ENCODE data around the gene VOPP1.
A peak's percentile ranks its signal among the peaks of the same experiment; 100 is the strongest.
"Not testable (repeated sequence)": the region's sequence is repeated elsewhere in the genome, so short reads cannot be mapped to it uniquely, and the experiment has no call there.

The VOPP1 gene

DNA sequence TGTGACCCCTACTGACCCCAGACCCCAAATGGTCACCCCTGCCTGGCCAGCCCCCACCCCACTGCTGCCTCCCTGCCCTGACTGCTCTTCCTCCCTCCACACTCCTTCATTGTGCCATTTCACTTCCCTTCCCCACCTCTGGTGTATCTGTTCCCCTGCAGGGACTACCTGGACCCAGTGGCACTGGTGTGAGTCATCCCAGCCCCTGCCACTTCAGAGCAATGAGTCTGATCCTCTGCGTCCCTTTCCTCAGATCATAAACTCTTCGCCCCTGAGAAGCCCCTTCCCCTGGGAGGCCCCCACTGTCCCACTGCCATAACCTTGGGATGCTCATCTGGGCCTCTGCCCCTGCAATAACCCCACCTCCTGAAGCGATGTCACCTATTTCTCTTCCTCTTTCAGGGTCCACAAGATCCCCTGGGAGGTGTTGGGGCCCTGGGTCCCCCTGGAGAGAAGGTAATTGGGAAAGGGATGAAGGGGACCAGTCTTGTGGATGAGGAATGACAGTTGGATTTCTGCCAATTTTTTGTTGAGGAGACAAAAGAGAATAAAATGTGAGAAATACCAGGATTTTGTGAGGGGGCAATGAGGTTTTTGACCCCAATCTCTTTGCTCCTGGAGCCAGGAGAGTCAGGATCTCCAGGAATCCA, 19.1 kb upstream of the VOPP1 start:
- H3K9me3 ChIP-seq: no peaks in the 10 kb centered on the region
- H3K4me3 ChIP-seq: no peak overlapping the region
- DNase-seq (ENCODE audit: low spot score in 2 of 2): no peak
- no peaks in the 10 kb centered on the region for H3K36me3 ChIP-seq (replicated peaks)
- in situ Hi-C loops (cut with MboI; ENCODE audit: low sequenced_read_pairs): no loop called here
- H3K4me1 ChIP-seq: no peaks in the 10 kb centered on the region
- no peaks in the 10 kb centered on the region for H3K27me3 ChIP-seq (ENCODE audit: low read depth)

DNA sequence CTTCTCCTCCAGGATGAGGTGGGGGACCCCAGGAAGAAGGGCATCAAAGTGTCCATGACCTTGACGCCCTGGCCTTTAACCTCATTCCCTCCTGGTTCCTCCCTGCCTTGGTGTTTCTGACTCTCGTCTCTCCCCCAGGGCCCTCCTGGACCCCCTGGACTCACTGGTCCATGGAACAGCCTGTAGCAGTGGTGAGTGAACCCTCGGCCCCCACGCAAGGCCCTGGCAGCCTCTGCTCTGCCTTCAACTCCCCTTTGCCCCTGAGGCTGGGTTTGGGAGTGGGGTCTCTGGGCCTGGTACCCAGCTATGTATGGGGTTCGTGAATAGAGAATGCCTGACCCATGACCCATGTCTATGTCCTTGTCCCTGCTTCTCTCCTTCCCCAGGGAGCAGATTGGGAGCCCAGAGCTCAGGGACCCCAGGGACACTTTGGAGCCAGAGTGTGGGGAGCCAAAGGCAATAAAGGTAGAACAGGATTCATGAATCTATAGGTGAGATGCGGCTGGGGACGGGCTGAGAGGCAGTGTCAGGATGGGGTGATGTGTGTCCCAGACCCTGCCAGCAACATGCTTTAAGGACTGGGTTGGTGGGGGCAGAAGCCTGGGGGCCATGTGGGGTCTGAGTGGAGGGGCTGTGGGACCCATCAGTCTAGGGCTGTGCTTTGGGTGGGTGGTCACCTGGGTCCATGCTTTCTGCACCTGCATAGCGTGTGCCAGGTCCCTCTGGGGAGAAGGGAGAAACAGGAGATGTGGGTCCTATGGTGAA, 18.4 kb upstream of the VOPP1 start:
- H3K27me3 ChIP-seq (ENCODE audit: low read depth): no peaks in the 10 kb centered on the region
- in situ Hi-C loops (cut with MboI; ENCODE audit: low sequenced_read_pairs): no loop called here

DNA sequence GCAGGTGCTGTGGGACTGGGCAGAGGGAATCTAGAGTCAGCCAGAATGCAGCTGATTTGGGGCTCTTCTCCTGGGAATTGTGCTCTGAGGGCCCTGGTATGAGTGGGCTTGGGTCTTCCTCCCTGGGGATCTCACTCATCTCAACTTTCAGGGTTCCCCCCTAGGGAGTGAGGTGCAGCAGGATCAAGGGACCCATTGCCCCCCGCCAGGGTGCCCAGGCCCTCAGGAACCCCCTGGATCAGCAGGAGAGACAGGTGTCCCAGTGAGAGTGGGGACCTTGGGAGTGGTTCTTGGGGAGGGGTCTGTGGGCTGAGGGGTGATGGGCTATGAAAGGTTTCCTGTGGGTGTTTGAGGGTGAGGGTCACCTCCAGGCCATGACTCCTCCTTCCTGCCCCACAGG, 17.6 kb upstream of the VOPP1 start:
- H3K4me3 ChIP-seq: no peak overlapping the region
- DNase-seq (ENCODE audit: low spot score in 2 of 2): no peak
- H3K27me3 ChIP-seq (ENCODE audit: low read depth): no peaks in the 10 kb centered on the region
- no peaks in the 10 kb centered on the region for H3K36me3 ChIP-seq (replicated peaks)
- no peaks in the 10 kb centered on the region for H3K4me1 ChIP-seq
- H3K9me3 ChIP-seq: no peaks in the 10 kb centered on the region
- in situ Hi-C loops (cut with MboI; ENCODE audit: low sequenced_read_pairs): no loop called here

More for the DNA sequence above, 18.4 kb upstream of the VOPP1 start:
- H3K9me3 ChIP-seq: no peaks in the 10 kb centered on the region
- H3K36me3 ChIP-seq (replicated peaks): no peaks in the 10 kb centered on the region
- no peak for DNase-seq (ENCODE audit: low spot score in 2 of 2)
- H3K4me1 ChIP-seq: no peaks in the 10 kb centered on the region
- no peak overlapping the region for H3K4me3 ChIP-seq

DNA sequence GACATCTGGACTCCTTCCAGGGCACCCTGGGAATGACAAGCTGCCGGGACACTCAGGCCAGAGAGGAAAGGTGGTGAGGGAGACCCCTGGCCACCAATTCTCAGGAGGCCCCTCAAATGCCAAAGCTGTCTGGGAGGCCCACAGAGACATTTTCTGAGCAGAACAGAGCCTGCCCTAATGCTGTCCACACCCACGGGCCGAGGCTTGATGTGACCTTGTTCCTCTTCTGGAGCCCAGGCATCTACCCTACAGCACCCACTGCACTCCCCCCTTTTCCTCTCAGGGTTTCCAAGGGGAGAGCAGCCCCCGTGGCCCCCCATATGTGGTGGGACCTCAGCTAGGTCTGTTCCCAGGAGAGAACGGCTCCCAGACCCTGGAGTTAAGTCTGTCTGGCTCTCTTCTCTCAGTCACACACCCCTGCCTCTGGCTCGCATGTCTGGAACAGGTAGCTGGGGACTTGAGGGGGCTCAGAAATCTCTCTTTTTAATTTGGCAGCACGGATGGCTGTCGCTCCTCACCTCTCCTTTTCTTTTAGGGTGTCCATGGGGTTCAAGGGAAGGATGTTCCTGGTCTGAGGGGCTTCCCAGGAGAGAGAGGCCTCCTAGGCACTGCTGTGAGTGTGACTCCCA, 16.8 kb upstream of the VOPP1 start:
- no peak overlapping the region for H3K4me3 ChIP-seq
- no peaks in the 10 kb centered on the region for H3K36me3 ChIP-seq (replicated peaks)
- DNase-seq (ENCODE audit: low spot score in 2 of 2): no peak
- no peaks in the 10 kb centered on the region for H3K4me1 ChIP-seq
- no peaks in the 10 kb centered on the region for H3K27me3 ChIP-seq (ENCODE audit: low read depth)
- in situ Hi-C loops (cut with MboI; ENCODE audit: low sequenced_read_pairs): no loop called here
- no peaks in the 10 kb centered on the region for H3K9me3 ChIP-seq

DNA sequence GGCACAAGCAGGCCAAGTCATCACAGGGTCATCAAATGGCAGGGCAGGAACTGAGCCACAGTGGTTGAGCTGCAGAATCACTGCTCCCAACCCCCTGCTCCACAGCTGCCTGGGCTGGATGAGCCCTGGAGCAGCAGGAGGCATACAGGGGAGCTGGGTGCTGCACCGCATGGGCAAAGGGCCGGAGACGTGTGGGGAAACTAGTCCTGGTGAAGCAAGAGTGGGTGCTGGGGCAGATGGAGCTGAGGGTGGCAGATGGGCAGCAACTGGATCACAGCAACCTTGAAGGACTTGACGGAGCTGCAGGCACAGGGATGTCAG, 16.0 kb upstream of the VOPP1 start:
- Histone ChIP-seq H3K36me3 (replicated peaks) (no peaks in the 10 kb centered on the region), H3K4me1 (no peaks in the 10 kb centered on the region), H3K27me3 (ENCODE audit: low read depth) (no peaks in the 10 kb centered on the region), H3K4me3 (no peak overlapping the region), H3K9me3 (no peaks in the 10 kb centered on the region; the same call in 1 of the 2 replicates)
- DNase-seq (ENCODE audit: low spot score in 2 of 2): no peak
- in situ Hi-C loops (cut with MboI; ENCODE audit: low sequenced_read_pairs): no loop called here

DNA sequence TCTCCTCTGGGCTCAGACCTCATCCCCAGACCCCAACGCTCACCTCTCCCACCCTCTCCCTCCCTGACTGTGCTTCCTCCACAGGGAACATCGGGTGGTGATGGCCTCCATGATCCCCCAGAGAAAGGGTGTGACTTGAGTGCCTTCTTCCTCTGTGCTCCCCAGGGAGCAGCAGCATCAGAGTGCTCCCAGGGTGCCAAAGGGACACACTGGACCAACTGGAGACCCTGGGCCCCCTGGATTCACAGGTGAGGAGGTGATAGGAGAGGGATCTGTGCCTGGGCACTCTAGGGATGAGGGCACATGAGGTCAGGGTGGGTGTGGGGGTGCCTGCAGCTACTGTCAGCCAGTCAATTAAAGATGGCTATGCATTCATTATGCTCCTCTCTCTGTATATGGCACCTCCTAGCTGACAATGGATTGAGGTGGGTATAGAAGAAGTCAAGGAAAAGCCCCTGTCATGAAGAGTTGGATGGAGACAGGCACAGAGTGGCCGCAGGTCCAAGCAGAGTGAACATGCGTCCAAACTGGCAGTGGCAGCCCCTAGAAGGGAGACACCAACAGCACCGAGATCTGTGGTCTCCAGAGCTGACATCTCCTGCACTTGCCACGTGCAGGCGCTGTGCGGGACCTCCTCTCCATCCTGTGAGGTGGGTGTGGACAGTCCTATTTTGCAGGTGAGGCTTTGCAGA, 15.5 kb upstream of the VOPP1 start:
- no peaks in the 10 kb centered on the region for H3K36me3 ChIP-seq (replicated peaks)
- no peaks in the 10 kb centered on the region for H3K4me1 ChIP-seq
- DNase-seq (ENCODE audit: low spot score in 2 of 2): no peak
- in situ Hi-C loops (cut with MboI; ENCODE audit: low sequenced_read_pairs): no loop called here
- no peaks in the 10 kb centered on the region; the same call in 1 of the 2 replicates for H3K9me3 ChIP-seq
- H3K4me3 ChIP-seq: no peak overlapping the region
- H3K27me3 ChIP-seq (ENCODE audit: low read depth): no peaks in the 10 kb centered on the region

DNA sequence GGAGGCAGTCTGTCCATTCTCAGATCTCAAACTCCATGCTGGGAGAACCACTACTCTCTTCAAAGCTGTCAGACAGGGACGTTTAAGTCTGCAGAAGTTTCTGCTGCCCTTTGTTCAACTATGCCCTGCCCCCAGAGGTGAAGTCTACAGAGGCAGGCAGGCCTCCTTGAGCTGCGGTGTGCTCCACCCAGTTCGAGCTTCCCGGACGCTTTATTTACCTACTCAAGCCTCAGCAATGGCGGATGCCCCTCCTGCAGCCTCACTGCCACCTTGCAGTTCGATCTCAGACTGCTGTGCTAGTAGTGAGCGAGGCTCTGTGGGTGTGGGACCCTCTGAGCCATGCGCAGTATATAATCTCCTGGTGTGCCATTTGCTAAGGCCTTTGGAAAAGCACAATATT, 10.4 kb upstream of the VOPP1 start:
- in situ Hi-C loops (cut with MboI; ENCODE audit: low sequenced_read_pairs); DNase-seq (ENCODE audit: low spot score in 2 of 2); H3K27me3 ChIP-seq (ENCODE audit: low read depth); H3K4me3 ChIP-seq; H3K4me1 ChIP-seq; H3K9me3 ChIP-seq; H3K36me3 ChIP-seq (replicated peaks): not testable (repeated sequence)

DNA sequence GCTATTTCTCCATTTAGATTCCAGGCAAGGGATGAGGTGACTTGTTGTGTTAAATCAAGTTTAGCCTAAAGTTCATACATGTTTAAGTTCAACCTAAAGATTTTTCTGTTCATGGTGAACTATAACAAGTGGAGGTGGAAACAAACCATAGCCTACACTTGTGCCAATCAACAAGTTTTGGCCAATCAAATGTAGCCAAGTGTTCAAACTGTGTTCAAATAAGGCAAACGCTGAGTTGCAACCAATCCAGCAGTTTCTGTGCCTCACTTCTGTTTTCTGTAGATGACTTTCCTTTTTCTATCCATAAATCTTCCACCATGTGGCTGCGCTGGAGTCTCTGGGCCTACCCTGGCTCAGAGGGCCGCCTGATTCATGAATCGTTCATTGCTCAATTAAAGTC, 4.5 kb upstream of the VOPP1 start:
- no peaks in the 10 kb centered on the region for H3K27me3 ChIP-seq (ENCODE audit: low read depth)
- DNase-seq (ENCODE audit: low spot score in 2 of 2): no peak
- no peaks in the 10 kb centered on the region for H3K9me3 ChIP-seq
- H3K4me3 ChIP-seq: no peak overlapping the region
- H3K36me3 ChIP-seq (replicated peaks): no peaks in the 10 kb centered on the region
- in situ Hi-C loops (cut with MboI; ENCODE audit: low sequenced_read_pairs): no loop called here
- peaks cover 16% of the 10 kb centered on the region for H3K4me1 ChIP-seq

DNA sequence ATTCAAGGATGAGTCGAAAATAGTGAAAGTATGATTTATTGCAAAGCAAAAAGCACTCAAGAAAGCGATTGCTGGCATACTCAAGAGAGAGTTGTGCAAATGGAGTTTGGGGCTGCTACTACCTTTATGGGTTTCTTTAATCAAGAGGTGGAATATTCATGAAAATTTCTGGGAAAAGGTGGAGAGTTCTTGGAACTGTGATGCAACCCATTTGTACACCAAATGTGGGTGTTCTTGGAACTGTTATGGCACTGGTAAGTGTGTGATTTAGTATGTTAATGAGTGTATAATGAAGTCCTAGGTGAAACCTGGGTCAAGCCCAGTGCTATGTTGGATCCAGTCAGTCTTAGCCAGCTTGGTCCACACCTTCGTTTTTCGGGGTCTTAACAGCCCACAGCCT, 3.4 kb upstream of the VOPP1 start:
- H3K4me1 ChIP-seq: peaks cover 16% of the 10 kb centered on the region
- no peaks in the 10 kb centered on the region for H3K9me3 ChIP-seq
- in situ Hi-C loops (cut with MboI; ENCODE audit: low sequenced_read_pairs): no loop called here
- no peaks in the 10 kb centered on the region for H3K27me3 ChIP-seq (ENCODE audit: low read depth)
- H3K4me3 ChIP-seq: no peak overlapping the region
- H3K36me3 ChIP-seq (replicated peaks): no peaks in the 10 kb centered on the region
- no peak for DNase-seq (ENCODE audit: low spot score in 2 of 2)

DNA sequence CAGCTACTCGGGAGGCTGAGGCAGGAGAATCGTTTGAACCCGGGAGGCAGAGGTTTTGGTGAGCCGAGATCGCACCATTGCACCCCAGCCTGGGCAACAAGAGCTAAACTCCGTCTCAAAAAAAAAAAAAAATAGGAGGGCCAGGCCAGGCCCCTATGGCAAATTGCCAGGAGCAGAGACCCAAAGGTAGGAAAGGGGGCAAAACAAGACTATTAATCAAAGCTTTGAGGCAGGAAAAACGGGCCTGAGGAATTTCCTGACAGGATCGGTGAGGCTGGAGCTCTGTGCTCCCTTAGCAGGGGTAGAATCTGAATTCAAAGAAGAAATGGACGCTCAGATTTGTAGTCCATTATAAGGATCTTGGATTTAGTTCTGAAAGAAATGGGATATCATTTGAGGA, 2.8 kb upstream of the VOPP1 start:
- in situ Hi-C loops (cut with MboI; ENCODE audit: low sequenced_read_pairs): no loop called here
- Histone ChIP-seq H3K4me1 (peaks cover 16% of the 10 kb centered on the region), H3K9me3 (no peaks in the 10 kb centered on the region), H3K36me3 (replicated peaks) (no peaks in the 10 kb centered on the region), H3K4me3 (no peak overlapping the region), H3K27me3 (ENCODE audit: low read depth) (no peaks in the 10 kb centered on the region)
- DNase-seq (ENCODE audit: low spot score in 2 of 2): no peak

DNA sequence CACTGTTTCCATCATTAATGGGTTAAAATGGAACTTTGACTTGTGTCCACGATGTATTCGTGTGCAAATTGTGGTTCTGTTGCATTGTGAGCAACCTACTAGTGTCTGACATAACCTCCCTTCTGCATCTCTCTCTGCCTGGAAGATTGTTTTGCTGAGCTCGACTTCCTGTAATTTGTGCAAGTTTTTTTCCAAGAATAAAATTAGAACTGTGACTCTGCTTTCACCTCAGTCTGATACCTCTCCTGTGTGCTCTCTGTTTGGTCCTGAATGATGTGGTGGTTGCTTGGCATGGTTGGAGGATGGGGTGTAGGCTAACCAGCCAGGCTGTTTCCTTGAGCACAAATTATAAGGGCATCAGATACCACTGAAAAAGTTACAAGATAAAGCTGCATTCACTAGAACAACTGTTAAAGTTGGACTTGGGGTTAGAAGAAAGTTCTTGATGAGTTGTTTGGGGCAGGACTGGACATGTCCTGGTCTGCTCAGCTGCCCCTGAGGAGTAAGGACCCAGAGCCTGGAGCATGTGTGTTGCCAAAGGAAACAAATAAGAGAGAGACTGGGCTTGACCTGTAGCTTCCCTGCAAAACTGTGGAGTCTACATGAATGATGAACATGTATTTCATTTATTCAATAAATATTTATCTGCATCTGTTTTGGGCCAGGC, 1.9 kb upstream of the VOPP1 start:
- no peak for DNase-seq (ENCODE audit: low spot score in 2 of 2)
- H3K4me3 ChIP-seq: no peak overlapping the region
- H3K4me1 ChIP-seq: peaks cover 20% of the 10 kb centered on the region
- H3K27me3 ChIP-seq (ENCODE audit: low read depth): no peaks in the 10 kb centered on the region
- H3K9me3 ChIP-seq: no peaks in the 10 kb centered on the region
- no peaks in the 10 kb centered on the region for H3K36me3 ChIP-seq (replicated peaks)
- in situ Hi-C loops (cut with MboI; ENCODE audit: low sequenced_read_pairs): loop anchor here (25.0 kb wide), 1 partner anchor 812 kb away; the partner anchor contains the start of gene SEC61G

DNA sequence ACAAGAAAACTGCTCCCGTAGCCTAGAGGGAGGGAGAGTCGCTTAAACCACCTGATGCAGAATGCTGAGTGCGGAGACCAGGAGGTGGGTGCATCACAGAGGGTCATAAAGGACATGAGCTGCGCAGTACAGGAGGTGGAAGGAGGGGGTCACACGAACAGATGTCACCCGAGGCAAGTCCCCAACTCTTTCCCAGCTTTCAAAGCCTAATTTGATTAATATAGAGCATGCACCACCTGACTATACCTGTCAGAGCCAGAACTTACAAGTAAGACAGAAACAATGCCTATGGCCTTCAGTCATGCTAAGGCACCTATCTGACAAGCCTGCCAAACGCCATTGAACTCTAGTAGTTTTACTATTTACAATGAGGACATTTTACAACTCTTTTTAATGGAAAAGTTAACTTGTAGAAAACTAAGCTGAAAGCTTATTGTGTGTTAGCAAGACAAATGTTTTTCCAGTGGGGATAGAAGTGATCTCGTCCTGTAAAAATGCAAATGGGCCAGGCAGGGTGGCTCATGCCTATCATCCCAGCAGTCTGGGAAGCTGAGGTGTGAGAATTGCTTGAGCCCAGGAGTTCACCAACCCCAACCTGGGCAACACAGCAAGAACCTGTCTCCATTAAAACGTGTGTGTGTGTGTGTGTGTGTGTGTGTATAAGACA, 1.1 kb upstream of the VOPP1 start:
- DNase-seq (ENCODE audit: low spot score in 2 of 2): peak in 1 of 2 experiments; percentile 30
- H3K4me3 ChIP-seq: no peak overlapping the region; the same call in 1 of the 2 replicates
- H3K4me1 ChIP-seq: peaks cover 27% of the 10 kb centered on the region
- no peaks in the 10 kb centered on the region for H3K27me3 ChIP-seq (ENCODE audit: low read depth)
- H3K9me3 ChIP-seq: no peaks in the 10 kb centered on the region
- H3K36me3 ChIP-seq (replicated peaks): no peaks in the 10 kb centered on the region
- in situ Hi-C loops (cut with MboI; ENCODE audit: low sequenced_read_pairs): loop anchor here (25.0 kb wide), 1 partner anchor 811 kb away; the partner anchor contains the start of gene SEC61G
